ENCODE results near the gene SRGAP3. TPM values are rescaled to one million over a fixed set of nuclear protein-coding genes. Genes with fewer than 3 reads are reported as not detected.
A peak's percentile ranks its signal among the peaks of the same experiment; 100 is the strongest.

The SRGAP3 gene
- total RNA-seq, 4 donors from 2014 or later, result 13.7 to 27.7 (median 18.5) TPM

- 89 to 94% methylated on average over 1 of the region's 1 CpG for WGBS, 2 donors
- no peak overlapping the region for H3K4me3 ChIP-seq (ENCODE audit: low read depth, poor library complexity, severe bottlenecking)
- intact Hi-C loops (cut with DNase I; ENCODE audit: low total_unique reads), result loop anchor here (10.0 kb wide), 1 partner anchor 85 kb away; no protein-coding TSS in a partner anchor
- TF ChIP-seq POLR2A (IDR thresholded peaks at IDR 0.05) (no peak), CTCF (IDR thresholded peaks at IDR 0.05) (no peak)
- no peak for DNase-seq (ENCODE audit: low spot score in 2 of 2)
Measured at GRCh38 chr3:9069971-9070370, 179.5 kb downstream of the SRGAP3 start.

GRCh38 chr3:9068051-9068450 is 181.4 kb downstream of the SRGAP3 start:
- no peak overlapping the region for H3K4me3 ChIP-seq (ENCODE audit: low read depth, poor library complexity, severe bottlenecking)
- WGBS, 2 donors, result 64 to 65% methylated on average over 5 of the region's 5 CpGs
- intact Hi-C loops (cut with DNase I; ENCODE audit: low total_unique reads), result no loop called here
- DNase-seq (ENCODE audit: low spot score in 2 of 2), result no peak
- TF ChIP-seq POLR2A (IDR thresholded peaks at IDR 0.05) (no peak), CTCF (IDR thresholded peaks at IDR 0.05) (no peak)

GRCh38 chr3:9067352-9067975 is 182.0 kb downstream of the SRGAP3 start:
- H3K4me3 ChIP-seq (ENCODE audit: low read depth, poor library complexity, severe bottlenecking), result no peak overlapping the region
- WGBS, 2 donors, result 37% methylated on average over 13 of the region's 13 CpGs
- intact Hi-C loops (cut with DNase I; ENCODE audit: low total_unique reads), result no loop called here
- TF ChIP-seq CTCF (IDR thresholded peaks at IDR 0.05), result peak in 2 of 3 donors; percentile 13 to 35
- TF ChIP-seq POLR2A (IDR thresholded peaks at IDR 0.05), result no peak
- DNase-seq (ENCODE audit: low spot score in 2 of 2), result peak in 1 of 2 donors; percentile 38

DNA sequence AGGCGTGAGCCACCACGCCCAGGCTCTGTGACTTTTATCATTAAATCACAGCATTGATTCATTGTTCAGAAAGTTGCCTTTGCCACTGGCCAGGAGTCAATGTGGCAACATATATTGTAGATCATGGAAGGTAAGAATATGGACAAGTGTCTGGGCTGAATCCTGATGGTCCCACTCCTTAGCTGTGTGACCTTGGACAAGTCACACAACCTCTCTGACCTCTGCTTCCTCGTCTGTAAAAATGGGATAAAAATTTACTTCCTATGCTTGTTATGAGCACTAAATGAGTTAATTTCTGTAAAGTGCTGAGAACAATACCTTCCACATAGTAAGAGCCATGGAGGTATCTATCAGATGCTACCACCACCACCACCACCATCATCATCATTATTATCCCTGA is 182.7 kb downstream of the SRGAP3 start:
- intact Hi-C loops (cut with DNase I; ENCODE audit: low total_unique reads), result no loop called here
- DNase-seq (ENCODE audit: low spot score in 2 of 2), result no peak
- 88 to 91% methylated on average over 3 of the region's 3 CpGs for WGBS, 2 donors
- H3K4me3 ChIP-seq (ENCODE audit: low read depth, poor library complexity, severe bottlenecking), result no peak overlapping the region
- TF ChIP-seq CTCF (IDR thresholded peaks at IDR 0.05) (no peak), POLR2A (IDR thresholded peaks at IDR 0.05) (no peak)

- H3K4me3 ChIP-seq (ENCODE audit: low read depth, poor library complexity, severe bottlenecking), result no peak overlapping the region
- TF ChIP-seq POLR2A (IDR thresholded peaks at IDR 0.05) (no peak), CTCF (IDR thresholded peaks at IDR 0.05) (no peak)
- intact Hi-C loops (cut with DNase I; ENCODE audit: low total_unique reads), result no loop called here
- DNase-seq (ENCODE audit: low spot score in 2 of 2), result no peak
- WGBS, 2 donors, result 61 to 82% methylated on average over 2 of the region's 2 CpGs
Measured at GRCh38 chr3:9066141-9066540, 183.3 kb downstream of the SRGAP3 start.

DNA sequence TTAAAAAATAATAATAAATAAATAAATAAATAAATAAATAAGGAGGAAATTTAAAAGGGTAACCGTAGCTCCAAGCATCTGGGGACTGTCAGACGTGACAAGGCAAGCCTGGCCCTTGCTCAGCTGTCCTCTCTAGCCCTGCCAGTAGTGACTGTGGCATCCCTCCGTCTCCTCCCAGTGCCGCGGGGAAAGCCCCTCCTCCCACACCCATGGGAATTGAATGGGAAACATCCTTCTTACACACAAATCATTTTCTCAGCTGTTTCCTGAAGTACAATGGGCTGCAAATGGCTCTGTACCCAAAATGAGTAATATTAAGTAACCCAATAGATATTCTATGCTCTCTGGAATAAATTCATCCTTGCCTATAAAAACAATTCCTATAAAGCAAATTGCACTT is 184.6 kb downstream of the SRGAP3 start:
- 12 to 18% methylated on average over 5 of the region's 5 CpGs for WGBS, 2 donors
- intact Hi-C loops (cut with DNase I; ENCODE audit: low total_unique reads), result no loop called here
- TF ChIP-seq POLR2A (IDR thresholded peaks at IDR 0.05), result no peak
- TF ChIP-seq CTCF (IDR thresholded peaks at IDR 0.05), result no peak
- no peak for DNase-seq (ENCODE audit: low spot score in 2 of 2)
- H3K4me3 ChIP-seq (ENCODE audit: low read depth, poor library complexity, severe bottlenecking), result no peak overlapping the region

All from lower leg skin (tissue), 4 donors.